GM12878 (cell line): ENCODE measurements around the gene S100A12.

Experiments
- BACH1 ChIP-seq: fragments of 450-650 bp; IDR thresholded peaks from 2 replicates; pipeline ENCODE4 v1.6.1; 2017; ENCODE audit warnings: mild to moderate bottlenecking, borderline replicate concordance
- SMAD5 ChIP-seq: IDR thresholded peaks from 2 replicates; pipeline ENCODE4 v1.6.1; 2016; ENCODE audit warnings: antibody characterized with exemption, low read depth
- TAF1 ChIP-seq: IDR thresholded peaks from 2 replicates; pipeline ENCODE4 v1.6.1; 2011; ENCODE audit warnings: mild to moderate bottlenecking, low read depth, low read length, borderline replicate concordance

GRCh38 chr1:153387785-153388184 lies 12.4 kb upstream of the S100A12 start:
- TF ChIP-seq BACH1, result no peak
- no peak for TF ChIP-seq TAF1
- TF ChIP-seq SMAD5, result no peak
